IPS DF 6.9 (cell line): Measurements from ENCODE around the gene IQGAP1.

Experiments used
- DNase-seq: peaks from one replicate; pipeline ENCODE4 v3.0.0-alpha.2; 2013; ENCODE audit warnings: low read depth, low spot score
- H3K27ac ChIP-seq: one replicate; pipeline ENCODE4 v1.5.1; 2013; ENCODE audit warnings: low read length, control low read depth
- H3K27me3 ChIP-seq: 2 replicates; pipeline ENCODE4 v1.6.1; 2013; ENCODE audit warnings: mild to moderate bottlenecking, low read length; ENCODE audit not compliant: control insufficient read depth, insufficient read depth
- H3K36me3 ChIP-seq: 2 replicates; pipeline ENCODE4 v1.6.1; 2013; ENCODE audit warnings: low read length; ENCODE audit not compliant: control insufficient read depth, insufficient read depth
- H3K4me1 ChIP-seq: 2 replicates; pipeline ENCODE4 v1.6.1; 2013; ENCODE audit warnings: low read length; ENCODE audit not compliant: control insufficient read depth, insufficient read depth
- H3K4me3 ChIP-seq: 2 replicates; pipeline ENCODE4 v1.5.1; 2013; ENCODE audit warnings: mild to moderate bottlenecking, low read length
- H3K9me3 ChIP-seq: 2 replicates; pipeline ENCODE4 v1.6.1; 2013; ENCODE audit warnings: low read length, inconsistent platforms; ENCODE audit not compliant: control insufficient read depth, insufficient read depth
- WGBS: extraction: QIAGEN DNeasy Blood & Tissue Kit; methylation state at CpG from one replicate; pipeline ENCODE4 v1.1.7; 2013; ENCODE audit warnings: mixed read lengths, missing lambda C conversion rate; ENCODE audit not compliant: insufficient read length, insufficient coverage; 5-methylcytosine and 5-hydroxymethylcytosine counted together

The IQGAP1 gene

GRCh38 chr15:90460142-90460824 is 72.2 kb downstream of the IQGAP1 start:
- H3K4me1 ChIP-seq = no peaks in the 10 kb centered on the region; the same call in 1 of the 2 replicates
- peaks cover 2% of the 10 kb centered on the region; the same call in 1 of the 2 replicates for H3K36me3 ChIP-seq
- no peak overlapping the region for H3K4me3 ChIP-seq
- H3K27ac ChIP-seq = no peak overlapping the region
- H3K27me3 ChIP-seq = no peaks in the 10 kb centered on the region
- no CpG with 5 or more reads among the region's 6 CpGs for WGBS
- no peak for DNase-seq
- H3K9me3 ChIP-seq = no peaks in the 10 kb centered on the region

- H3K36me3 ChIP-seq = peaks cover 6% of the 10 kb centered on the region; the same call in 1 of the 2 replicates
- H3K27ac ChIP-seq = no peak overlapping the region
- H3K4me1 ChIP-seq = no peaks in the 10 kb centered on the region
- DNase-seq = no peak
- no peak overlapping the region for H3K4me3 ChIP-seq
- no peaks in the 10 kb centered on the region for H3K9me3 ChIP-seq
- no CpG with 5 or more reads among the region's 3 CpGs for WGBS
- no peaks in the 10 kb centered on the region for H3K27me3 ChIP-seq
Observed at GRCh38 chr15:90463381-90463780, 75.3 kb downstream of the IQGAP1 start.

- no CpG with 5 or more reads among the region's 7 CpGs for WGBS
- H3K9me3 ChIP-seq = no peaks in the 10 kb centered on the region
- H3K27me3 ChIP-seq = no peaks in the 10 kb centered on the region
- no peak for DNase-seq
- peaks cover 6% of the 10 kb centered on the region; the same call in 1 of the 2 replicates for H3K36me3 ChIP-seq
- H3K4me1 ChIP-seq = no peaks in the 10 kb centered on the region
- H3K27ac ChIP-seq = no peak overlapping the region
- no peak overlapping the region for H3K4me3 ChIP-seq
Observed at GRCh38 chr15:90465140-90465929, 77.3 kb downstream of the IQGAP1 start.

- Histone ChIP-seq H3K36me3 (peaks cover 6% of the 10 kb centered on the region; the same call in 1 of the 2 replicates), H3K9me3 (no peaks in the 10 kb centered on the region), H3K4me3 (no peak overlapping the region), H3K4me1 (no peaks in the 10 kb centered on the region), H3K27me3 (no peaks in the 10 kb centered on the region), H3K27ac (no peak overlapping the region)
- no CpG with 5 or more reads among the region's 3 CpGs for WGBS
- DNase-seq = no peak
Observed at GRCh38 chr15:90465930-90466567, 78.0 kb downstream of the IQGAP1 start.

GRCh38 chr15:90469723-90470122 is 81.7 kb downstream of the IQGAP1 start:
- Histone ChIP-seq H3K27ac (no peak overlapping the region), H3K36me3 (peaks cover 8% of the 10 kb centered on the region; the same call in 1 of the 2 replicates), H3K9me3 (no peaks in the 10 kb centered on the region), H3K4me1 (no peaks in the 10 kb centered on the region), H3K27me3 (no peaks in the 10 kb centered on the region), H3K4me3 (no peak overlapping the region)
- WGBS = no CpG with 5 or more reads among the region's 2 CpGs
- no peak for DNase-seq

- DNase-seq = no peak
- no peaks in the 10 kb centered on the region for H3K4me1 ChIP-seq
- no peaks in the 10 kb centered on the region for H3K9me3 ChIP-seq
- H3K27me3 ChIP-seq = no peaks in the 10 kb centered on the region
- WGBS = no CpG with 5 or more reads among the region's 1 CpG
- H3K36me3 ChIP-seq = peaks cover 8% of the 10 kb centered on the region; the same call in 1 of the 2 replicates
- H3K4me3 ChIP-seq = no peak overlapping the region
- no peak overlapping the region for H3K27ac ChIP-seq
Observed at GRCh38 chr15:90470453-90470852, 82.4 kb downstream of the IQGAP1 start.

GRCh38 chr15:90471126-90471525 is 83.1 kb downstream of the IQGAP1 start:
- Histone ChIP-seq H3K4me3 (no peak overlapping the region), H3K27me3 (no peaks in the 10 kb centered on the region), H3K4me1 (no peaks in the 10 kb centered on the region), H3K27ac (no peak overlapping the region), H3K9me3 (no peaks in the 10 kb centered on the region), H3K36me3 (peaks cover 5% of the 10 kb centered on the region; the same call in 1 of the 2 replicates)
- DNase-seq = no peak
- WGBS = no CpG with 5 or more reads among the region's 3 CpGs

- Histone ChIP-seq H3K36me3 (peaks cover 2% of the 10 kb centered on the region; the same call in 1 of the 2 replicates), H3K4me3 (no peak overlapping the region), H3K27me3 (no peaks in the 10 kb centered on the region), H3K9me3 (no peaks in the 10 kb centered on the region), H3K4me1 (no peaks in the 10 kb centered on the region), H3K27ac (no peak overlapping the region)
- whole genome bisulfite sequencing = no CpG with 5 or more reads among the region's 4 CpGs
- DNase-seq = no peak
Observed at GRCh38 chr15:90471769-90472168, 83.7 kb downstream of the IQGAP1 start.

GRCh38 chr15:90478846-90479481 is 90.9 kb downstream of the IQGAP1 start:
- Histone ChIP-seq H3K36me3 (peaks cover 14% of the 10 kb centered on the region; the same call in 1 of the 2 replicates), H3K27me3 (no peaks in the 10 kb centered on the region), H3K9me3 (no peaks in the 10 kb centered on the region), H3K4me3 (no peak overlapping the region), H3K27ac (no peak overlapping the region), H3K4me1 (no peaks in the 10 kb centered on the region)
- whole genome bisulfite sequencing = no CpG with 5 or more reads among the region's 8 CpGs
- no peak for DNase-seq

- no CpG with 5 or more reads among the region's 5 CpGs for WGBS
- no peak for DNase-seq
- no peaks in the 10 kb centered on the region for H3K4me1 ChIP-seq
- H3K27me3 ChIP-seq = no peaks in the 10 kb centered on the region
- peaks cover 12% of the 10 kb centered on the region; the same call in 1 of the 2 replicates for H3K36me3 ChIP-seq
- H3K27ac ChIP-seq = no peak overlapping the region
- H3K4me3 ChIP-seq = no peak overlapping the region
- no peaks in the 10 kb centered on the region for H3K9me3 ChIP-seq
Observed at GRCh38 chr15:90479656-90480055, 91.6 kb downstream of the IQGAP1 start.
